Effector memory CD4-positive, alpha-beta T cell (primary cell): ENCODE data around the gene AGAP1.
"Not testable (repeated sequence)": the region's sequence is repeated elsewhere in the genome, so short reads cannot be mapped to it uniquely, and the experiment has no call there.

Source experiments
- DNase-seq, 3 donors: peaks; one replicate each; pipeline ENCODE4 v3.0.0-alpha.2; 2020
- H3K27ac ChIP-seq: 2 replicates; pipeline ENCODE4 v1.7.0; 2013; ENCODE audit warnings: mild to moderate bottlenecking, low read length, moderate library complexity; ENCODE audit not compliant: insufficient read depth, poor library complexity, severe bottlenecking
- H3K27me3 ChIP-seq: replicated peaks from 2 replicates; pipeline ENCODE4 v1.7.0; 2013; ENCODE audit warnings: mild to moderate bottlenecking, low read length; ENCODE audit not compliant: insufficient read depth, control insufficient read depth, poor library complexity, severe bottlenecking
- H3K36me3 ChIP-seq: 2 replicates; pipeline ENCODE4 v1.7.0; 2013; ENCODE audit warnings: mild to moderate bottlenecking, low read length, moderate library complexity; ENCODE audit not compliant: control insufficient read depth, insufficient read depth
- H3K4me1 ChIP-seq: 2 replicates; pipeline ENCODE4 v1.7.0; 2013; ENCODE audit warnings: low read length, mild to moderate bottlenecking; ENCODE audit not compliant: control insufficient read depth, insufficient read depth, poor library complexity, severe bottlenecking
- H3K4me3 ChIP-seq: 2 replicates; pipeline ENCODE4 v1.7.0; 2013; ENCODE audit warnings: low read length, low read depth, mild to moderate bottlenecking; ENCODE audit not compliant: insufficient read depth, poor library complexity, severe bottlenecking
- H3K9me3 ChIP-seq: 2 replicates; pipeline ENCODE4 v1.7.0; 2013; ENCODE audit warnings: mild to moderate bottlenecking, low read length, moderate library complexity; ENCODE audit not compliant: control insufficient read depth

AGAP1 gene

DNA sequence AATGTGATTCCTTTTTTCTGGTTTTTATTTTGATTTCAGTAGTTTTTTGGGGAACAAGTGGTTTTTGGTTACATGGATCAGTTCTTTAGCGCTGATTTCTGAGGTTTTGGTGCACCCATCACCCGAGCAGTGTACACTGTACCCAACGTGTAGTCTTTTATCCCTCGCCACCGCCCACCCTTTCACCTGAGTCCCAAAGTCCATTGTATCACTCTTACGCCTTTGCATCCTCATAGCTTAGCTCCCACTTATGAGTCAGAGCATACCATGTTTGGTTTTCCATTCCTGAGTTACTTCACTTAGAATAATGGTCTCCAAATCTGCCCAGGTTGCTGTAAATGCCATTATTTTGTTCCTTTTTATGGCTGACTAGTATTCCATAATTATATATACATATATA is 453.2 kb downstream of the AGAP1 start:
- H3K4me3 ChIP-seq, H3K36me3 ChIP-seq, H3K4me1 ChIP-seq, DNase-seq, H3K27ac ChIP-seq, H3K9me3 ChIP-seq, H3K27me3 ChIP-seq: not testable (repeated sequence)

DNA sequence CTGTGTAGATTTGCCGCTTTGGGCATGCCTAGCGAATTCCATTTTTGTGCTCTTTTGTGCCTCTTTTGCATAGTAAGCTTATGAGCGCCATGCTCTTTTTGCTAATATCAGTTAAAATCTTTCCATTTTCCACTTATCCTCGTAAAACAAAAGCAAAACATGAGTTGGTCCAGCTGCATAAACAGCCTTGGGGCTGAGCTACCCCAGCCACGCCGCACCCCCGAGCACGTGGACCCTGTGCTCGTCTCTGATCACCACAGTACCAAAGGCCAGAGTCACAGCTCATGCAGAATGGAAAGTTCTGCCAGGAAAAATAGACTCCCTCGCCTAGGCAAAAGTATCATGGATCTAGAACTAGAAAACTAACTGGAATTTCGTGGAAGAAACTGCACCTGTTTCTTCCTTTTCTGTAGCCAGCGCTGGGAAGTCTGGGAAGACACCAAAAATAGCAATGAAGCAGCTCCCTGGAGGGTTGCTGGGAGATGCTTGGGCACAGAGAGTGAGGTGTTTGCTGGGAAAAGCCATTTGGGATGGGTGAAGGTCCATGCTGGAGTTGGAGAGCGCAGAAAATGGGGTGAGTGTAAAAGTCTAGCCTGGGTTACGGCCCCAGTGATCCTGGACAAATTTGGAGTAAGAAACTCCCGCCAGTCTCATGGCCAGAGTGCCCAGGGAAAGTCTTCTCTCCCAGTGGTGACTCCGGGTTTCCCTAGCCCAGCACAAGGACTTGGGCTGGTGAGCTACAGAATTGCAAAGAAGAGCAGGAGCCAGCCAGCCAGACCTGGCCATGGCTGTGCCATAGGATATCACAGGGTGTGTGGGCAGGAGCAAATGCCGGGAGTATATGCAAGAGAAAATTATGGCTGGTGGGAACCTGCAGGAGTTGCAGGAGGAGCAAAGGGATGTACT is 456.0 kb downstream of the AGAP1 start:
- DNase-seq, result no peak
- no peaks in the 10 kb centered on the region for H3K27me3 ChIP-seq
- H3K4me1 ChIP-seq, result peaks cover 10% of the 10 kb centered on the region
- H3K36me3 ChIP-seq, result no peaks in the 10 kb centered on the region
- H3K27ac ChIP-seq, result no peak overlapping the region
- no peak overlapping the region for H3K4me3 ChIP-seq
- H3K9me3 ChIP-seq, result no peaks in the 10 kb centered on the region

DNA sequence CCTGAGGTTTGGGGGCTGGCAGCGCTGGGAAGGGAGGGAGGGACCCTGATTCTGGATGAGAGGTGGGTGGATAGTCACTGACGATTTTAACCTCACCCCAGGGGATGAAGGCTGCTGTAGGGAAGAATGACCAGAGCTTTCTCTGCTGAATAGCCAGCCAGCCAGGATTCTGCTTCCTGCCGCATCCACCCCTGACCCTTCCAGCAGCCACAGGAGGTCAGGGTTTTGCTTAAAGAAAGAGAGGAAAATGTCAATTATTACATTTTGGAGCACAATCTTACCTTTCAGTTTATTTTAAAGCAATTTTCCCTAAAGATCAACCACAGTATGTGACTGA is 456.6 kb downstream of the AGAP1 start:
- Histone ChIP-seq H3K27ac (no peak overlapping the region), H3K4me1 (peaks cover 10% of the 10 kb centered on the region), H3K27me3 (no peaks in the 10 kb centered on the region), H3K36me3 (no peaks in the 10 kb centered on the region), H3K9me3 (no peaks in the 10 kb centered on the region), H3K4me3 (no peak overlapping the region)
- no peak for DNase-seq

DNA sequence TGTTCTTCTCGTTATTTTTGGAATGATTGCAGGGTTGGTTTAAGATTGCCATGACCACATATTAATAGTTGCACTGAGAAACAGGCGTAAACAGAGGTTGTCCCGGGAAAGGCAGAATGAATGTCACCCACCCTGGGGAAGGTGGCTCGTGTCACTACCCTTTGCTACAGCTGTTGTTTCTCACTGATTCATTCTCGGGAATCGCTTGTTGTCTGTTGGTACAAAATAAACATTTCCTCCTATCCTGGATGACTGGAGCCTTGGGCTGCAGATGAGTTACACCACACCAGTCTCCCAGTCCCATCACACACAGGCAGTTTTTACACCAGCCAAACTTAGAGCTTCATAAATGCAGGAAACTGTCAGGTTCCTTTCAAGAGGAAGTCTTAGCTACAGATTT is 457.6 kb downstream of the AGAP1 start:
- Histone ChIP-seq H3K4me3 (no peak overlapping the region), H3K9me3 (no peaks in the 10 kb centered on the region), H3K36me3 (no peaks in the 10 kb centered on the region), H3K27ac (no peak overlapping the region), H3K4me1 (peaks cover 10% of the 10 kb centered on the region), H3K27me3 (no peaks in the 10 kb centered on the region)
- no peak for DNase-seq

DNA sequence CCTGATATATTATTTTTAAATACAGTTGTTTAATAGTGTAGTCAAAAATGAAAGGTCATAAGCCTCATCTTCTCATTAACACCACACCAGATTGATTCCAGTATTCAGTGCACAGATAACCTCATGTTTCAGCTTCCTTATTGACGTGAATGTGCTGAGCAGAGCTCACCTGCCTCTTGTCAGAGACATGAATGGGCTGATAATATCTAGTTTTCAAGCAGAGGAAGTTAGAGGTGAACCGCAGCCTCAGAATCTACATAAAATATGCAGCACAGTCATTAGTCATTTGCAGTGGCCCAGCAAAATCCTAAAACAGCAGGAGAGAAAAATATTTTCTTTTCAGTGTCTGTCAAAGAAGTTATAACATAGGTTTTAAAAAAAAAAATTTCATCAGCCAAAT is 458.1 kb downstream of the AGAP1 start:
- Histone ChIP-seq H3K27me3 (no peaks in the 10 kb centered on the region), H3K36me3 (no peaks in the 10 kb centered on the region), H3K9me3 (no peaks in the 10 kb centered on the region), H3K4me3 (no peak overlapping the region), H3K4me1 (peaks cover 10% of the 10 kb centered on the region), H3K27ac (no peak overlapping the region)
- peak in 2 of 3 donors; percentile 4 to 11 for DNase-seq

DNA sequence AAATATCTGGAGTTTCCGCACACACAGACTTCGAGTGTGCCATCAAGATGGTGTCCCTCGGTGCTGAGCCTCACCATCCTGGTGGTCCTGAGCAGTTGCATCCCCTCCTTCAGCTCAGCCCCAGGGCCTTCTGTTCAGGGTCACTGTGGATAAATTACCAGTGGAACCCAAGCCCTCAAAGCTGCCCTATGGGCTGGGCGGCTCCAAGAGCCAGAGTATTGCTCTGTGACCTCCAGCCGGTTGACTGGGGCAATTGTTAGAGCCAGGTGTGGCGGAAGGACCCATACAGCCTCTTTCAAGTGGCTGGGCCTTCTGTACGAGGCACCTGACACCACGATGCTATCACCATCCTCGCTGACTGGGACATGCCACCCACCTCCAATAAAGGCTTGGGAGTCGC is 458.9 kb downstream of the AGAP1 start:
- H3K4me1 ChIP-seq, result peaks cover 10% of the 10 kb centered on the region
- H3K4me3 ChIP-seq, result no peak overlapping the region
- no peaks in the 10 kb centered on the region for H3K9me3 ChIP-seq
- no peaks in the 10 kb centered on the region for H3K27me3 ChIP-seq
- H3K36me3 ChIP-seq, result no peaks in the 10 kb centered on the region
- no peak for DNase-seq
- no peak overlapping the region for H3K27ac ChIP-seq

DNA sequence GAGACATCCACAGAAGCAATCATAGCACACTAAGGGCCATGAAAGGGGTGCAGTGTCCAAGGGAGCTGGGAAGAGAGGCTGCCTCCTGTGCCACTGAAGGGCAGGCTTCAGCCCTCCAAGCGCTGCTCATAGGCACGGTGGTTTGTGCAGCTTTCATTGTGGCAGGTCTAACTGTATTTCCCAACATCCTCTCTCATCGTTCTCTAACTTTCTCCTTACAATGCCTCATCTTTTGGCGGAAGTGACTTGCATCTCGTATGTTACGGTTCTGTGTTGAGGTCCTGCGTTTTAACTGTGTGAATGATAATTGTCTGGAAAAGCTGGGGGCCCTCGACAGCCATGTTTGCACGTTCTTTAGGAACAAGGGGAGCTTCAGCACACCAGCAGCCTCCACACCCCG is 460.4 kb downstream of the AGAP1 start:
- peaks cover 10% of the 10 kb centered on the region for H3K4me1 ChIP-seq
- no peak for DNase-seq

DNA sequence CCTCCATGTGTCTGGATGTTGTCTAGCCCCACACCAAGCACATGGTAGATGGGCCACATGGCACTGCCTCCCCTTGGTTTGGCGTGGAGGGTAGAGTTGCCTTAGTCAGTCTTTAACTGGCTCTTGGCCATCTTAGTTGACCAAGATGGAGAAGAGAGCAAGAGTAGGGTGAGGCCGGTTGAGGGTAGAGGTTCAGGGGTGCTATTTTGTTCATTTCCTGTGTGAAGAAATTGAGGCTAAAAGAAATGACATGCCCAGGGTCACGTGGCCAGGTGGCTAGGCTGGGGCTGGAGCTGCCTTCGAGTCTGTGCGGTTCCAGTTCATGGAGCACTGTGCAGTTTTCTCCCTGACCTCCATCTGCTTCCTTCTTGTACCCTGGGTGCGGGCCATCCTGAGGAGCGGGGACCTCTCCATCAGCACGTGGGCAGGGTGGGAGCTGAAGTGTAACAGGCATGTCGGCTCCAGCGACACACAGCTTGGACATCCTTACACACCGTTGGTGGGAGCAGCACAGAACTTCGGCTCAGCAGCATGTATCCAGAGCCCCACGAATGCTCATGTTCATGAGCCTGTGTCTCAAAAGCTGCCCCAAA is 461.1 kb downstream of the AGAP1 start:
- Histone ChIP-seq H3K27ac (no peak overlapping the region), H3K4me1 (peaks cover 10% of the 10 kb centered on the region), H3K27me3 (no peaks in the 10 kb centered on the region), H3K9me3 (no peaks in the 10 kb centered on the region), H3K36me3 (no peaks in the 10 kb centered on the region), H3K4me3 (no peak overlapping the region)
- no peak for DNase-seq

More for the DNA sequence above, 460.4 kb downstream of the AGAP1 start:
- H3K27ac ChIP-seq, result no peak overlapping the region
- no peaks in the 10 kb centered on the region for H3K36me3 ChIP-seq
- H3K4me3 ChIP-seq, result no peak overlapping the region
- no peaks in the 10 kb centered on the region for H3K9me3 ChIP-seq
- H3K27me3 ChIP-seq, result no peaks in the 10 kb centered on the region

DNA sequence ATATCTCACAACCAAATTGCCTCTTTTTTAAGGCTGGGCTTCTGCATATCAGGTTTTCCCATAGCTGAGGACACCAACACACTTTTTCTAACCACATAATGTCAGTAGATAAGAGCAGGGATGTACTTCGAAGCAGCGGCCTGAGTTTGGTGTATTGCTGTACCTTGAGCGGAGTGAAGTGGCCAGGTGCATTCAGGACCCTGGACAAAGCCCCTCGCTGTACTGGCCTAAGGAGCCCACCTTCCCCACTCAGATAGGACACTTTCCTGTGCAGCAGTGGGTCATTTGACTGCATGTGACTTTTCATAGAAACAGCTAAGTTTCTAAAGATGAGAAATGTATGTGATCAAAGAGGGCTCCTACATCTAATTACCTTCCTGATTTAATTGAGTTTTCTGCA is 461.8 kb downstream of the AGAP1 start:
- H3K36me3 ChIP-seq, result no peaks in the 10 kb centered on the region
- no peaks in the 10 kb centered on the region for H3K27me3 ChIP-seq
- no peaks in the 10 kb centered on the region for H3K9me3 ChIP-seq
- H3K4me3 ChIP-seq, result no peak overlapping the region
- H3K4me1 ChIP-seq, result peaks cover 10% of the 10 kb centered on the region
- no peak for DNase-seq
- no peak overlapping the region for H3K27ac ChIP-seq

DNA sequence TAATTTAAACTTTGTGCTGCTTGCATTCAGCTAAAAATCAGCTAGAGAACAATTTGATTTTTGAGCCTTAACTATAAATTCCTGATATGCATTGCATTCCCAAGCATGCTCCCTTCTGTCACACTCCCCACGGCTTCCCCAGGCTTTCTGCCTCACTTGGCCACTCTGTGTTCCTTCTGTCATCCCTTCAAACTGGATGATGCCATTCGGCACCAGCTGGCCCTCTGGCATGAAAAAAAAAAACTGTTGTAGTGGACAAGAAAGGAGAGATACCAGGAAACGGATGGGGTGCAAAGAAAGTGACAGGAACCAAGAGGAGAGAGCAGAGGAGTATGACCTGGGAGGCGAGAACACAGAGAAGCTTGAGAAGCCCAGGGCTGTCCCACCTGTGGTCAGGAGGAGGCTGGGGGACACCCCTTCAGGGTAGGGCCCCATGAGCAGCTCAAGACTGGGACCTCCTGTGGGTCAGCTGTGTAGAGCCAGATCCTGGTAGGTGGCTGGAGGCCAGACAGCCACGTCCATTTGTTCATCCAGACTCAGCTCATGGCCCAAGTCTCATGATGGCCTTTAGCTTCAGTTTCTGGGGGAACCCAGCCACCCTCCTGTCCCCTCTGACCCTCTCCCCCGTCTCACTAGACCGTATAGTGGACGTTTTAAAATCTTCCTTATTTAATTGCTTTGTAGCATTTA is 462.6 kb downstream of the AGAP1 start:
- no peak overlapping the region for H3K27ac ChIP-seq
- no peaks in the 10 kb centered on the region for H3K36me3 ChIP-seq
- no peak overlapping the region for H3K4me3 ChIP-seq
- H3K9me3 ChIP-seq, result no peaks in the 10 kb centered on the region
- no peaks in the 10 kb centered on the region for H3K27me3 ChIP-seq
- no peak for DNase-seq
- H3K4me1 ChIP-seq, result peaks cover 6% of the 10 kb centered on the region
